Lower lobe of right lung (tissue), 2 donors: ENCODE measurements around the gene NR1D2. TPM values are rescaled to one million over a fixed set of nuclear protein-coding genes. Genes with fewer than 3 reads are reported as not detected.

Experiments
- ATAC-seq, 2 donors: fragments of 200-7000 bp; cut with Tn5 transposase; one replicate each; pipeline ENCODE4 v1.9.1; 2020 to 2022; ENCODE audit warnings: mild to moderate bottlenecking in 2 of 2, moderate library complexity in 2 of 2
- DNase-seq: peaks from one replicate; pipeline ENCODE4 v3.0.0-alpha.2; 2020
- H3K27ac ChIP-seq: fragments of 200-600 bp; one replicate; pipeline ENCODE4 v1.8.0; 2022
- H3K27me3 ChIP-seq: fragments of 200-600 bp; one replicate; pipeline ENCODE4 v1.8.0; 2022; ENCODE audit warnings: low read depth
- H3K36me3 ChIP-seq: fragments of 200-600 bp; one replicate; pipeline ENCODE4 v1.8.0; 2022; ENCODE audit warnings: mild to moderate bottlenecking
- H3K4me1 ChIP-seq: fragments of 200-600 bp; one replicate; pipeline ENCODE4 v1.8.0; 2022
- H3K4me3 ChIP-seq: fragments of 200-600 bp; one replicate; pipeline ENCODE4 v1.8.0; 2022; ENCODE audit warnings: mild to moderate bottlenecking
- H3K9me3 ChIP-seq: fragments of 200-600 bp; one replicate; pipeline ENCODE4 v1.8.0; 2022
- CTCF ChIP-seq: fragments of 200-600 bp; IDR thresholded peaks from one replicate; pipeline ENCODE4 v1.8.0; 2022; ENCODE audit warnings: antibody characterized with exemption, mild to moderate bottlenecking
- intact Hi-C: fragments of 100-400 bp; cut with DNase I; formaldehyde crosslinking; loops from one replicate; pipeline ENCODE4 v1.11.0; 2022
- total RNA-seq: library from RNA; stranded (reverse); fragmentation: NEBNext Ultra II Directional; extraction: Animal tissue kit (Norgen Biotek cat#: 25700); gene quantifications from one replicate; pipeline ENCODE4 v1.2.1, GENCODE V29; 2021
- donor health status: DM: no; HTN: yes; CAD: no; lungs with severe emphysema.

Gene NR1D2
- total RNA-seq, 1 donor from 2014 or later, result 53.7 TPM

- Histone ChIP-seq H3K4me3 (no peak overlapping the region), H3K36me3 (peaks cover 47% of the 10 kb centered on the region)
- no peak for ATAC-seq
Observed at GRCh38 chr3:23919628-23920027, 25.5 kb upstream of the NR1D2 start.

GRCh38 chr3:23920151-23920655 is 24.9 kb upstream of the NR1D2 start:
- DNase-seq, result no peak
- Histone ChIP-seq H3K27me3 (no peaks in the 10 kb centered on the region), H3K4me1 (peaks cover 39% of the 10 kb centered on the region), H3K9me3 (no peaks in the 10 kb centered on the region), H3K4me3 (no peak overlapping the region), H3K27ac (no peak overlapping the region), H3K36me3 (peaks cover 47% of the 10 kb centered on the region)
- no peak for TF ChIP-seq CTCF
- no peak for ATAC-seq
- intact Hi-C loops, result no loop called here

More at GRCh38 chr3:23919628-23920027, 25.5 kb upstream of the NR1D2 start:
- Histone ChIP-seq H3K27me3 (no peaks in the 10 kb centered on the region), H3K4me1 (peaks cover 44% of the 10 kb centered on the region), H3K27ac (no peak overlapping the region), H3K9me3 (no peaks in the 10 kb centered on the region)
- no peak for DNase-seq
- no peak for TF ChIP-seq CTCF
- intact Hi-C loops, result no loop called here

GRCh38 chr3:23921052-23921511 is 24.0 kb upstream of the NR1D2 start:
- ATAC-seq, result no peak
- no peak for TF ChIP-seq CTCF
- Histone ChIP-seq H3K36me3 (peaks cover 47% of the 10 kb centered on the region), H3K27ac (no peak overlapping the region), H3K9me3 (no peaks in the 10 kb centered on the region), H3K4me1 (peaks cover 30% of the 10 kb centered on the region), H3K4me3 (no peak overlapping the region), H3K27me3 (no peaks in the 10 kb centered on the region)
- intact Hi-C loops, result no loop called here
- DNase-seq, result no peak

GRCh38 chr3:23923786-23924185 is 21.3 kb upstream of the NR1D2 start:
- no peak for TF ChIP-seq CTCF
- DNase-seq (no peak), ATAC-seq (no peak)
- Histone ChIP-seq H3K4me1 (peaks cover 22% of the 10 kb centered on the region), H3K36me3 (peaks cover 37% of the 10 kb centered on the region), H3K27me3 (no peaks in the 10 kb centered on the region), H3K27ac (no peak overlapping the region), H3K4me3 (no peak overlapping the region), H3K9me3 (no peaks in the 10 kb centered on the region)
- intact Hi-C loops, result no loop called here

- DNase-seq (no peak), ATAC-seq (no peak)
- Histone ChIP-seq H3K27me3 (no peaks in the 10 kb centered on the region), H3K27ac (no peak overlapping the region), H3K36me3 (peaks cover 14% of the 10 kb centered on the region), H3K4me1 (peaks cover 5% of the 10 kb centered on the region), H3K9me3 (no peaks in the 10 kb centered on the region), H3K4me3 (no peak overlapping the region)
- intact Hi-C loops, result no loop called here
- TF ChIP-seq CTCF, result no peak
Observed at GRCh38 chr3:23926246-23926645, 18.8 kb upstream of the NR1D2 start.
